Anterior cingulate cortex (tissue), 58 donors: ENCODE measurements around the gene ADRA1B.

Experiments
- DNase-seq, 58 donors: peaks; one replicate each; lab custom pipeline; 2025; lab: John Stamatoyannopoulos, UW

Gene ADRA1B

GRCh38 chr5:159915904-159916840 lies at the start of gene ADRA1B:
Gene ADRA1B (plus strand): TSS chr5:159916482. CDS start chr5:159916906, 424 bp downstream.
- DNase-seq = peak in 47 of 58 donors; percentile 7 to 74 (median 49)

- DNase-seq = no peak
Measured at GRCh38 chr5:159873680-159874079, 42.6 kb upstream of the ADRA1B start.

GRCh38 chr5:159874263-159874662 lies 42.0 kb upstream of the ADRA1B start:
- DNase-seq = no peak

- DNase-seq = peak in 1 of 58 donors; percentile 13
Measured at GRCh38 chr5:159877016-159877415, 39.3 kb upstream of the ADRA1B start.

- peak in 44 of 58 donors; percentile 4 to 74 (median 32) for DNase-seq
Measured at GRCh38 chr5:159877894-159878448, 38.3 kb upstream of the ADRA1B start.

GRCh38 chr5:159878988-159879471 lies 37.3 kb upstream of the ADRA1B start:
- peak in 53 of 58 donors; percentile 2 to 68 (median 45) for DNase-seq

GRCh38 chr5:159880676-159881075 lies 35.6 kb upstream of the ADRA1B start:
- DNase-seq = no peak

GRCh38 chr5:159881967-159882366 lies 34.3 kb upstream of the ADRA1B start:
- DNase-seq = peak in 1 of 58 donors; percentile 7

GRCh38 chr5:159883522-159883950 lies 32.7 kb upstream of the ADRA1B start:
- no peak for DNase-seq

GRCh38 chr5:159884917-159885620 lies 31.2 kb upstream of the ADRA1B start:
- peak in 1 of 58 donors; percentile 32 for DNase-seq

GRCh38 chr5:159886296-159886695 lies 30.0 kb upstream of the ADRA1B start:
- DNase-seq = no peak

GRCh38 chr5:159887050-159887449 lies 29.2 kb upstream of the ADRA1B start:
- DNase-seq = no peak

GRCh38 chr5:159888860-159889259 lies 27.4 kb upstream of the ADRA1B start:
- no peak for DNase-seq

- DNase-seq = no peak
Measured at GRCh38 chr5:159890141-159890540, 26.1 kb upstream of the ADRA1B start.

- no peak for DNase-seq
Measured at GRCh38 chr5:159891371-159891770, 24.9 kb upstream of the ADRA1B start.

GRCh38 chr5:159893040-159893695 lies 23.1 kb upstream of the ADRA1B start:
- DNase-seq = no peak

- DNase-seq = no peak
Measured at GRCh38 chr5:159894149-159894720, 22.0 kb upstream of the ADRA1B start.

GRCh38 chr5:159897786-159898393 lies 18.4 kb upstream of the ADRA1B start:
- DNase-seq = no peak
